ENCODE measurements around the gene NISCH.

DNA sequence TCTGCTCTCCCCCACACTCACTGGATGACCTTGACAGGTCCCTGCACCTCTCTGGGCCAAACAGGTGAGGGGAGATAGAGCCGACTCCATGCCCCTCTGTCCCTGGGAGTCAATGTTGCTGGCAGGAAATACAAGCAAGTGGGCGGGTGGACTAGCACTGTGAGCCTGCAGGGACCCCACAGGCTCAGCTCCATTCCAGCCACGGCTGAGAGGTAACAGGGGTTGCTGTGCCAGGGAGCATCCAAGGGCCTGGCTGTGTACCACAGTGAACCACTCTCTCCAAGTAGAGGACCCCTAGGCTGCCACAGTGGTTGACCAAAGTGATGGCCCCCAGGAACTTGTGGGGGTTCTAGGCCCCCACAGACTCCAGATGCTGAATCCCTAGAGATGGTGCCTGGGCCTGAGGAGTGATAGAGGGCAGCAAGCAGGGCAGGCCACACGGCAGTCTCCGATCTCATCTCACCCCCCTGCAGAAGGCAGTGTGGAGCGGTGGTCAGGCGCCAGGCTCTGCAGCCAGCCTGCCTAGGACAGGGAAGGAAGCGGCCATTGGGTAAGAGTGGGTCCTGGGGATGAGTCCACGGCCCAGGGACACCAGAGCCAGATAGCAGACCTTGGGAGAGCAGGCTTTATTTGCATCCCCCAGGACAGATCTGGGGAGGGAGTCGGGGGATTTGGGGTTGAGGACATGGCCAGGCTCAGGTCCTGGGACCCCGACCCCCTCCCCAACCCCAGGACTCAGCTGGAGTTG lies 4.7 kb upstream of the NISCH start:
- TF ChIP-seq, protein P1, sequence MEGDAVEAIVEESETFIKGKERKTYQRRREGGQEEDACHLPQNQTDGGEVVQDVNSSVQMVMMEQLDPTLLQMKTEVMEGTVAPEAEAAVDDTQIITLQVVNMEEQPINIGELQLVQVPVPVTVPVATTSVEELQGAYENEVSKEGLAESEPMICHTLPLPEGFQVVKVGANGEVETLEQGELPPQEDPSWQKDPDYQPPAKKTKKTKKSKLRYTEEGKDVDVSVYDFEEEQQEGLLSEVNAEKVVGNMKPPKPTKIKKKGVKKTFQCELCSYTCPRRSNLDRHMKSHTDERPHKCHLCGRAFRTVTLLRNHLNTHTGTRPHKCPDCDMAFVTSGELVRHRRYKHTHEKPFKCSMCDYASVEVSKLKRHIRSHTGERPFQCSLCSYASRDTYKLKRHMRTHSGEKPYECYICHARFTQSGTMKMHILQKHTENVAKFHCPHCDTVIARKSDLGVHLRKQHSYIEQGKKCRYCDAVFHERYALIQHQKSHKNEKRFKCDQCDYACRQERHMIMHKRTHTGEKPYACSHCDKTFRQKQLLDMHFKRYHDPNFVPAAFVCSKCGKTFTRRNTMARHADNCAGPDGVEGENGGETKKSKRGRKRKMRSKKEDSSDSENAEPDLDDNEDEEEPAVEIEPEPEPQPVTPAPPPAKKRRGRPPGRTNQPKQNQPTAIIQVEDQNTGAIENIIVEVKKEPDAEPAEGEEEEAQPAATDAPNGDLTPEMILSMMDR (IDR thresholded peaks at IDR 0.05), result no peak
- TF ChIP-seq EZH2 (IDR thresholded peaks at IDR 0.05; ENCODE audit: borderline replicate concordance, insufficient read depth, low read depth, low read length, poor library complexity, severe bottlenecking), result no peak
